G401.6 (cell line): Measurements from ENCODE around the gene PDCL2.
"Not testable (repeated sequence)": the region's sequence is repeated elsewhere in the genome, so short reads cannot be mapped to it uniquely, and the experiment has no call there.

Experiments
- FAIRE-seq: peaks from 2 replicates; lab custom pipeline; 2012; peaks lifted over from hg19 to GRCh38; lab: Jason Lieb, UNC

The PDCL2 gene

GRCh38 chr4:55588160-55588559 is 3.9 kb downstream of the PDCL2 start:
- no peak for FAIRE-seq

GRCh38 chr4:55582773-55583172 is 9.3 kb downstream of the PDCL2 start:
- FAIRE-seq, result not testable (repeated sequence)

GRCh38 chr4:55578341-55579010 is 13.6 kb downstream of the PDCL2 start:
- no peak for FAIRE-seq

- no peak for FAIRE-seq
Measured at GRCh38 chr4:55575513-55575912, 16.5 kb downstream of the PDCL2 start.

GRCh38 chr4:55574252-55574651 is 17.8 kb downstream of the PDCL2 start:
- no peak for FAIRE-seq

GRCh38 chr4:55571806-55572205 is 20.2 kb downstream of the PDCL2 start:
- no peak for FAIRE-seq

GRCh38 chr4:55568905-55569504 is 23.0 kb downstream of the PDCL2 start:
- FAIRE-seq, result no peak

GRCh38 chr4:55561889-55562288 is 30.2 kb downstream of the PDCL2 start:
- no peak for FAIRE-seq

GRCh38 chr4:55560096-55560495 is 31.9 kb downstream of the PDCL2 start:
- FAIRE-seq, result no peak

- FAIRE-seq, result peak; percentile 94
Measured at GRCh38 chr4:55554453-55555030, 37.5 kb downstream of the PDCL2 start.

- no peak for FAIRE-seq
Measured at GRCh38 chr4:55553441-55554201, 38.4 kb downstream of the PDCL2 start.

GRCh38 chr4:55551964-55552363 is 40.1 kb downstream of the PDCL2 start:
- FAIRE-seq, result not testable (repeated sequence)

- FAIRE-seq, result no peak
Measured at GRCh38 chr4:55549888-55550287, 42.2 kb downstream of the PDCL2 start.

GRCh38 chr4:55547918-55548317 is 44.1 kb downstream of the PDCL2 start:
- no peak for FAIRE-seq

GRCh38 chr4:55547466-55547770 is 44.6 kb downstream of the PDCL2 start:
- FAIRE-seq, result no peak

GRCh38 chr4:55546756-55547465 is 45.1 kb downstream of the PDCL2 start, which contains the start of gene CLOCK:
TSS of gene CLOCK (minus strand) at chr4:55546909. CDS start at chr4:55482785, 64,124 bp downstream.
- no peak for FAIRE-seq

GRCh38 chr4:55546506-55546755 is 45.6 kb downstream of the PDCL2 start:
- no peak for FAIRE-seq

GRCh38 chr4:55545641-55546505 is 46.2 kb downstream of the PDCL2 start:
- FAIRE-seq, result no peak

GRCh38 chr4:55545151-55545550 is 46.9 kb downstream of the PDCL2 start:
- peak; percentile 63 for FAIRE-seq

GRCh38 chr4:55543858-55544257 is 48.2 kb downstream of the PDCL2 start:
- FAIRE-seq, result no peak

- FAIRE-seq, result no peak
Measured at GRCh38 chr4:55540271-55540670, 51.8 kb downstream of the PDCL2 start.

GRCh38 chr4:55539658-55540057 is 52.4 kb downstream of the PDCL2 start:
- no peak for FAIRE-seq
